Astrocyte (in vitro differentiated cells and primary cell): ENCODE measurements around the gene CD9. TPM values are rescaled to one million over a fixed set of nuclear protein-coding genes. Genes with fewer than 3 reads are reported as not detected.

Experiments
- DNase-seq: peaks from one replicate; pipeline ENCODE4 v3.0.0-alpha.2; 2010; ENCODE audit warnings: low read depth
- FAIRE-seq: peaks from 2 replicates; lab custom pipeline; 2011; peaks lifted over from hg19 to GRCh38; lab: Jason Lieb, UNC
- H2AFZ ChIP-seq: 2 replicates; pipeline ENCODE4 v1.6.0; 2012; ENCODE audit warnings: low read depth, low read length, inconsistent platforms
- H3K27ac ChIP-seq: 2 replicates; pipeline ENCODE4 v1.5.1; 2011; ENCODE audit warnings: low read depth, low read length, inconsistent platforms
- H3K27me3 ChIP-seq: 2 replicates; pipeline ENCODE4 v1.6.0; 2011; ENCODE audit warnings: low read length, inconsistent platforms; ENCODE audit not compliant: insufficient read depth
- H3K36me3 ChIP-seq: 2 replicates; pipeline ENCODE4 v1.5.1; 2011; ENCODE audit warnings: low read length, inconsistent platforms; ENCODE audit not compliant: insufficient read depth
- H3K4me1 ChIP-seq: 2 replicates; pipeline ENCODE4 v1.5.1; 2011; ENCODE audit warnings: low read length, inconsistent platforms; ENCODE audit not compliant: insufficient read depth
- H3K4me2 ChIP-seq: 2 replicates; pipeline ENCODE4 v1.6.0; 2012; ENCODE audit warnings: low read length, inconsistent platforms
- H3K4me3 ChIP-seq: 2 replicates; pipeline ENCODE4 v1.5.1; 2011; ENCODE audit warnings: low read depth, mild to moderate bottlenecking, low read length, inconsistent platforms; ENCODE audit not compliant: insufficient read depth
- H3K79me2 ChIP-seq: 2 replicates; pipeline ENCODE4 v1.6.0; 2012; ENCODE audit warnings: mild to moderate bottlenecking, low read length, inconsistent platforms; ENCODE audit not compliant: insufficient read depth
- H3K9ac ChIP-seq: 2 replicates; pipeline ENCODE4 v1.6.0; 2012; ENCODE audit warnings: mild to moderate bottlenecking, low read length, inconsistent platforms
- H3K9me3 ChIP-seq: 2 replicates; pipeline ENCODE4 v1.5.1; 2012; ENCODE audit warnings: low read depth, mild to moderate bottlenecking, low read length, inconsistent platforms; ENCODE audit not compliant: insufficient read depth
- H4K20me1 ChIP-seq: 2 replicates; pipeline ENCODE4 v1.6.0; 2012; ENCODE audit warnings: low read length, inconsistent platforms; ENCODE audit not compliant: insufficient read depth
- H3K27ac Mint-ChIP-seq: one replicate; pipeline ENCODE4 v1.8.0; 2021; ENCODE audit warnings: mild to moderate bottlenecking, mixed read lengths; ENCODE audit not compliant: unreplicated experiment
- H3K27me3 Mint-ChIP-seq: one replicate; pipeline ENCODE4 v1.8.0; 2021; ENCODE audit warnings: low read depth, mixed read lengths; ENCODE audit not compliant: unreplicated experiment
- H3K36me3 Mint-ChIP-seq: one replicate; pipeline ENCODE4 v1.8.0; 2021; ENCODE audit warnings: low read depth, mixed read lengths; ENCODE audit not compliant: unreplicated experiment
- H3K4me1 Mint-ChIP-seq: one replicate; pipeline ENCODE4 v1.8.0; 2021; ENCODE audit warnings: low read depth, mixed read lengths; ENCODE audit not compliant: unreplicated experiment
- H3K4me3 Mint-ChIP-seq: one replicate; pipeline ENCODE4 v1.8.0; 2021; ENCODE audit warnings: mild to moderate bottlenecking, moderate library complexity, mixed read lengths; ENCODE audit not compliant: unreplicated experiment
- H3K9me3 Mint-ChIP-seq: one replicate; pipeline ENCODE4 v1.8.0; 2021; ENCODE audit warnings: mild to moderate bottlenecking, mixed read lengths; ENCODE audit not compliant: unreplicated experiment
- CTCF ChIP-seq: IDR thresholded peaks from 2 replicates; pipeline ENCODE4 v1.5.1; 2011; ENCODE audit warnings: low read depth, mild to moderate bottlenecking, inconsistent platforms, low read length, moderate library complexity; ENCODE audit not compliant: insufficient read depth
- EZH2 ChIP-seq: IDR thresholded peaks from 2 replicates; pipeline ENCODE4 v1.6.1; 2012; ENCODE audit warnings: mild to moderate bottlenecking, low read length, inconsistent platforms; ENCODE audit not compliant: insufficient read depth
- total RNA-seq: library from RNA; stranded (reverse); gene quantifications from 2 replicates; pipeline ENCODE4 v1.2.1, GENCODE V29; 2021

Gene CD9
- total RNA-seq, 1 donor from 2014 or later, result 52.2 TPM

GRCh38 chr12:6263931-6264330, 63.7 kb downstream of the CD9 start:
- FAIRE-seq (no peak), DNase-seq (peak; percentile 39)
- H2AFZ ChIP-seq, result no peak overlapping the region
- H3K79me2 ChIP-seq, result no peaks in the 10 kb centered on the region
- no peaks in the 10 kb centered on the region for H3K9me3 ChIP-seq
- Mint-ChIP-seq H3K36me3 (no peaks in the 10 kb centered on the region), H3K27me3 (peaks cover 16% of the 10 kb centered on the region), H3K4me1 (no peaks in the 10 kb centered on the region), H3K27ac (no peak overlapping the region), H3K9me3 (peaks cover 2% of the 10 kb centered on the region), H3K4me3 (no peak overlapping the region)
- H3K36me3 ChIP-seq, result no peaks in the 10 kb centered on the region
- no peaks in the 10 kb centered on the region for H4K20me1 ChIP-seq
- no peaks in the 10 kb centered on the region for H3K4me1 ChIP-seq
- no peak overlapping the region for H3K4me3 ChIP-seq
- no peaks in the 10 kb centered on the region for H3K27me3 ChIP-seq
- no peak for TF ChIP-seq CTCF
- TF ChIP-seq EZH2, result no peak
- H3K27ac ChIP-seq, result no peak overlapping the region
- H3K9ac ChIP-seq, result no peak overlapping the region
- H3K4me2 ChIP-seq, result no peak overlapping the region

GRCh38 chr12:6264402-6265037, 64.3 kb downstream of the CD9 start:
- Histone ChIP-seq H3K4me1 (no peaks in the 10 kb centered on the region), H2AFZ (no peak overlapping the region), H3K27ac (no peak overlapping the region), H3K27me3 (no peaks in the 10 kb centered on the region), H3K4me2 (no peak overlapping the region), H3K9ac (no peak overlapping the region), H3K79me2 (no peaks in the 10 kb centered on the region), H4K20me1 (no peaks in the 10 kb centered on the region), H3K4me3 (no peak overlapping the region), H3K9me3 (no peaks in the 10 kb centered on the region), H3K36me3 (no peaks in the 10 kb centered on the region)
- H3K4me3 Mint-ChIP-seq, result no peak overlapping the region
- TF ChIP-seq CTCF (no peak), EZH2 (no peak)
- H3K27ac Mint-ChIP-seq, result no peak overlapping the region
- H3K27me3 Mint-ChIP-seq, result peaks cover 16% of the 10 kb centered on the region
- H3K4me1 Mint-ChIP-seq, result no peaks in the 10 kb centered on the region
- FAIRE-seq (no peak), DNase-seq (no peak)
- no peaks in the 10 kb centered on the region for H3K36me3 Mint-ChIP-seq
- no peaks in the 10 kb centered on the region for H3K9me3 Mint-ChIP-seq

GRCh38 chr12:6265038-6265405, 64.8 kb downstream of the CD9 start:
- no peak for DNase-seq

More at GRCh38 chr12:6265038-6265405, 64.8 kb downstream of the CD9 start:
- H3K4me1 Mint-ChIP-seq, result no peaks in the 10 kb centered on the region
- Histone ChIP-seq H3K4me2 (no peak overlapping the region), H3K27ac (no peak overlapping the region), H3K4me1 (no peaks in the 10 kb centered on the region), H3K36me3 (no peaks in the 10 kb centered on the region), H3K9me3 (no peaks in the 10 kb centered on the region), H3K4me3 (no peak overlapping the region), H3K79me2 (no peaks in the 10 kb centered on the region), H4K20me1 (no peaks in the 10 kb centered on the region), H3K9ac (no peak overlapping the region), H2AFZ (no peak overlapping the region), H3K27me3 (no peaks in the 10 kb centered on the region)
- FAIRE-seq, result no peak
- no peak overlapping the region for H3K27ac Mint-ChIP-seq
- H3K27me3 Mint-ChIP-seq, result peaks cover 16% of the 10 kb centered on the region
- no peak overlapping the region for H3K4me3 Mint-ChIP-seq
- TF ChIP-seq CTCF (no peak), EZH2 (no peak)
- H3K36me3 Mint-ChIP-seq, result no peaks in the 10 kb centered on the region
- H3K9me3 Mint-ChIP-seq, result no peaks in the 10 kb centered on the region
